ENCODE measurements around the gene SLC35F3. TPM values are rescaled to one million over a fixed set of nuclear protein-coding genes. Genes with fewer than 3 reads are reported as not detected.

SLC35F3 gene
- polyA plus RNA-seq, 1 of the 3 experiments (the other 2 are of a cell fraction), result 0.87 TPM

- Histone ChIP-seq H3K27ac (ENCODE audit: low read depth in 2 of 2, low read length in 1 of 2) (no peak overlapping the region), H2AFZ (ENCODE audit: low read depth) (no peak overlapping the region), H3K79me2 (ENCODE audit: insufficient read depth) (no peaks in the 10 kb centered on the region), H3F3A (replicated peaks; ENCODE audit: insufficient read depth) (peaks cover 4% of the 10 kb centered on the region), H3K4me3 (ENCODE audit: low read depth in 2 of 2, low read length in 1 of 2) (no peak overlapping the region), H4K20me1 (ENCODE audit: insufficient read depth) (no peaks in the 10 kb centered on the region), H3K36me3 (replicated peaks in 1 of 2; ENCODE audit: control insufficient read depth in 1 of 2, insufficient read depth in 2 of 2, low read length in 1 of 2) (no peaks in the 10 kb centered on the region), H3K9ac (no peak overlapping the region), H3K9me3 (no peaks in the 10 kb centered on the region), H3K4me1 (ENCODE audit: control insufficient read depth in 1 of 2, insufficient read depth in 2 of 2, low read depth in 1 of 2, low read length in 1 of 2) (peaks cover 0 to 14% of the 10 kb centered on the region in 2 experiments; a peak in 2 of 4 replicates), H3K4me2 (no peak overlapping the region), H3K27me3 (ENCODE audit: insufficient read depth) (no peaks in the 10 kb centered on the region), H3K9me2 (no peaks in the 10 kb centered on the region)
- TF ChIP-seq FOSL2 (IDR thresholded peaks at IDR 0.05; ENCODE audit: borderline replicate concordance, low read depth), result no peak
- TF ChIP-seq YY1 (IDR thresholded peaks at IDR 0.05; ENCODE audit: low read depth), result no peak
- 76% methylated on average over 6 of the region's 6 CpGs for WGBS (ENCODE audit: low lambda C conversion rate)
- CTCF ChIA-PET, result interaction anchor here (1.1 to 3.5 kb wide), 3 partner anchors 9 to 78 kb away, joined by 4 to 15 read pairs (median 4); no protein-coding TSS in a partner anchor
- DNase-seq, result no peak
- POLR2A ChIA-PET, result no interaction called here
Measured at GRCh38 chr1:234316937-234317336, 412.5 kb downstream of the SLC35F3 start.

- Histone ChIP-seq H3K9me2 (no peaks in the 10 kb centered on the region), H3K4me1 (ENCODE audit: control insufficient read depth in 1 of 2, insufficient read depth in 2 of 2, low read depth in 1 of 2, low read length in 1 of 2) (peaks cover 6 to 8% of the 10 kb centered on the region in 2 experiments; a peak in 3 of 4 replicates), H3F3A (replicated peaks; ENCODE audit: insufficient read depth) (peaks cover 4% of the 10 kb centered on the region), H3K4me2 (no peak overlapping the region), H2AFZ (ENCODE audit: low read depth) (no peak overlapping the region), H3K36me3 (replicated peaks in 1 of 2; ENCODE audit: control insufficient read depth in 1 of 2, insufficient read depth in 2 of 2, low read length in 1 of 2) (no peaks in the 10 kb centered on the region), H3K27ac (ENCODE audit: low read depth in 2 of 2, low read length in 1 of 2) (no peak overlapping the region), H3K79me2 (ENCODE audit: insufficient read depth) (no peaks in the 10 kb centered on the region), H3K9me3 (no peaks in the 10 kb centered on the region), H3K9ac (no peak overlapping the region), H3K27me3 (ENCODE audit: insufficient read depth) (no peaks in the 10 kb centered on the region), H4K20me1 (ENCODE audit: insufficient read depth) (no peaks in the 10 kb centered on the region), H3K4me3 (ENCODE audit: low read depth in 2 of 2, low read length in 1 of 2) (no peak overlapping the region)
- no peak for TF ChIP-seq MEF2A (IDR thresholded peaks at IDR 0.05; ENCODE audit: borderline replicate concordance, low read depth)
- no peak for TF ChIP-seq SIN3A (IDR thresholded peaks at IDR 0.05; ENCODE audit: borderline replicate concordance, low read depth, low read length)
- TF ChIP-seq MAX (IDR thresholded peaks at IDR 0.05; ENCODE audit: low read depth), result no peak
- no peak for TF ChIP-seq PBX3 (IDR thresholded peaks at IDR 0.05)
- TF ChIP-seq GATA2 (CRISPR knock-in tag; IDR thresholded peaks at IDR 0.05), result no peak
- TF ChIP-seq CHD2 (IDR thresholded peaks at IDR 0.05; ENCODE audit: low read length, partially characterized antibody), result no peak
- no peak for TF ChIP-seq TAF1 (IDR thresholded peaks at IDR 0.05; ENCODE audit: borderline replicate concordance, low read depth, low read length)
- WGBS (ENCODE audit: low lambda C conversion rate), result 74% methylated on average over 5 of the region's 5 CpGs
- ChIA-PET POLR2A (no interaction called here), CTCF (interaction anchor here (1.6 to 4.7 kb wide), 2 partner anchors 10 to 166 kb away, joined by 3 to 39 read pairs; no protein-coding TSS in a partner anchor)
- DNase-seq, result no peak
Measured at GRCh38 chr1:234320069-234320468, 415.6 kb downstream of the SLC35F3 start.

GRCh38 chr1:234320549-234320948 lies 416.1 kb downstream of the SLC35F3 start:
- 63% methylated on average over 8 of the region's 8 CpGs for WGBS (ENCODE audit: low lambda C conversion rate)
- no peak overlapping the region for H3K4me3 ChIP-seq (ENCODE audit: low read depth in 2 of 2, low read length in 1 of 2)

More at GRCh38 chr1:234320549-234320948, 416.1 kb downstream of the SLC35F3 start:
- Histone ChIP-seq H2AFZ (ENCODE audit: low read depth) (no peak overlapping the region), H3K9ac (no peak overlapping the region), H3K27me3 (ENCODE audit: insufficient read depth) (no peaks in the 10 kb centered on the region), H4K20me1 (ENCODE audit: insufficient read depth) (no peaks in the 10 kb centered on the region), H3K36me3 (replicated peaks in 1 of 2; ENCODE audit: control insufficient read depth in 1 of 2, insufficient read depth in 2 of 2, low read length in 1 of 2) (no peaks in the 10 kb centered on the region), H3K4me1 (ENCODE audit: control insufficient read depth in 1 of 2, insufficient read depth in 2 of 2, low read depth in 1 of 2, low read length in 1 of 2) (peaks cover 3 to 7% of the 10 kb centered on the region in 2 experiments; a peak in 2 of 4 replicates), H3K27ac (ENCODE audit: low read depth in 2 of 2, low read length in 1 of 2) (no peak overlapping the region), H3K9me3 (no peaks in the 10 kb centered on the region), H3K9me2 (no peaks in the 10 kb centered on the region), H3K4me2 (no peak overlapping the region), H3K79me2 (ENCODE audit: insufficient read depth) (no peaks in the 10 kb centered on the region), H3F3A (replicated peaks; ENCODE audit: insufficient read depth) (peaks cover 2% of the 10 kb centered on the region)
- CTCF ChIA-PET, result interaction anchor here (4.7 kb wide), 1 partner anchor 10 kb away, joined by 39 read pairs; no protein-coding TSS in a partner anchor
- TF ChIP-seq MXI1 (IDR thresholded peaks at IDR 0.05; ENCODE audit: low read depth, low read length), result no peak
- TF ChIP-seq RXRA (IDR thresholded peaks at IDR 0.05; ENCODE audit: borderline replicate concordance, low read depth), result no peak
- no peak for TF ChIP-seq EP300 (IDR thresholded peaks at IDR 0.05; ENCODE audit: borderline replicate concordance in 1 of 2, low read depth in 1 of 2, low read length in 1 of 2)
- TF ChIP-seq JUND (IDR thresholded peaks at IDR 0.05), result no peak
- no peak for TF ChIP-seq IRF3 (IDR thresholded peaks at IDR 0.05; ENCODE audit: low read depth, low read length)
- TF ChIP-seq TAF1 (IDR thresholded peaks at IDR 0.05; ENCODE audit: borderline replicate concordance, low read depth, low read length), result no peak
- no peak for TF ChIP-seq ELF1 (IDR thresholded peaks at IDR 0.05)
- POLR2A ChIA-PET, result no interaction called here
- no peak for DNase-seq

All from SK-N-SH (cell line).